Measurements from ENCODE around the gene MTMR11. TPM values are rescaled to one million over a fixed set of nuclear protein-coding genes. Genes with fewer than 3 reads are reported as not detected.

Gene MTMR11
- total RNA-seq, 1 donor from 2014 or later, result 14.6 TPM

- no peak for DNase-seq (ENCODE audit: low spot score)
These were observed 470 bp upstream of the MTMR11 start for GRCh38 chr1:149936992-149937705.

GRCh38 chr1:149934356-149934755 lies 2.3 kb downstream of the MTMR11 start:
- no peak for DNase-seq (ENCODE audit: low spot score)

- DNase-seq (ENCODE audit: low spot score), result no peak
These were observed 3.5 kb downstream of the MTMR11 start for GRCh38 chr1:149933208-149933607.

GRCh38 chr1:149932474-149932873 lies 4.2 kb downstream of the MTMR11 start:
- no peak for DNase-seq (ENCODE audit: low spot score)

- no peak for DNase-seq (ENCODE audit: low spot score)
These were observed 5.4 kb downstream of the MTMR11 start for GRCh38 chr1:149931212-149931790.

- no peak for DNase-seq (ENCODE audit: low spot score)
These were observed 6.8 kb downstream of the MTMR11 start for GRCh38 chr1:149929856-149930255.

- no peak for DNase-seq (ENCODE audit: low spot score)
These were observed 8.3 kb downstream of the MTMR11 start for GRCh38 chr1:149928401-149928724.

GRCh38 chr1:149927563-149928400 lies 8.9 kb downstream of the MTMR11 start, which contains the start of gene SF3B4:
Gene SF3B4, minus strand, starts transcription at chr1:149927803. Its CDS starts 44 bp downstream, at chr1:149927759.
- DNase-seq (ENCODE audit: low spot score), result peak; percentile 97

- no peak for DNase-seq (ENCODE audit: low spot score)
These were observed 9.6 kb downstream of the MTMR11 start for GRCh38 chr1:149927056-149927562.

GRCh38 chr1:149926296-149926695 lies 10.4 kb downstream of the MTMR11 start:
- DNase-seq (ENCODE audit: low spot score), result no peak

- no peak for DNase-seq (ENCODE audit: low spot score)
These were observed 10.9 kb downstream of the MTMR11 start for GRCh38 chr1:149925751-149926150.

GRCh38 chr1:149925345-149925744 lies 11.3 kb downstream of the MTMR11 start:
- DNase-seq (ENCODE audit: low spot score), result no peak

- DNase-seq (ENCODE audit: low spot score), result no peak
These were observed 13.1 kb downstream of the MTMR11 start for GRCh38 chr1:149923626-149924025.

GRCh38 chr1:149917571-149918144 lies 19.0 kb downstream of the MTMR11 start, which contains the start of gene SV2A:
Gene SV2A, minus strand, starts transcription at chr1:149917844. Its CDS starts 4,004 bp downstream, at chr1:149913840.
- peak; percentile 56 for DNase-seq (ENCODE audit: low spot score)

- DNase-seq (ENCODE audit: low spot score), result no peak
These were observed 19.8 kb downstream of the MTMR11 start for GRCh38 chr1:149916898-149917252.

- no peak for DNase-seq (ENCODE audit: low spot score)
These were observed 20.3 kb downstream of the MTMR11 start for GRCh38 chr1:149916193-149916897.

GRCh38 chr1:149915429-149916192 lies 21.1 kb downstream of the MTMR11 start:
- no peak for DNase-seq (ENCODE audit: low spot score)

GRCh38 chr1:149914545-149914944 lies 22.1 kb downstream of the MTMR11 start:
- DNase-seq (ENCODE audit: low spot score), result no peak

- DNase-seq (ENCODE audit: low spot score), result no peak
These were observed 30.1 kb downstream of the MTMR11 start for GRCh38 chr1:149906570-149907075.

GRCh38 chr1:149903836-149904491 lies 32.7 kb downstream of the MTMR11 start:
- DNase-seq (ENCODE audit: low spot score), result no peak

All from ureter (tissue), 1 donor.